Natural killer cell (primary cell): ENCODE data around the gene VASH2. TPM values are rescaled to one million over a fixed set of nuclear protein-coding genes. Genes with fewer than 3 reads are reported as not detected.
"Not testable (repeated sequence)": the region's sequence is repeated elsewhere in the genome, so short reads cannot be mapped to it uniquely, and the experiment has no call there.

ENCODE experiments used
- ATAC-seq, 3 donors: fragments of 150-1000 bp in 2 of 3; fragments of 200-7000 bp in 1 of 3; cut with Tn5 transposase; 1 replicate in 1 of 3; 2 replicates in 2 of 3; pipeline ENCODE4 v1.10.0; 2021; ENCODE audit warnings: mild to moderate bottlenecking in 2 of 3, moderate library complexity in 2 of 3
- DNase-seq, 2 donors: peaks; one replicate each; pipeline versions ENCODE4 v3.0.0 to v3.0.0-alpha.2; 2013 to 2021; ENCODE audit warnings: mixed read lengths in 1 of 2
- H3K27ac ChIP-seq: one replicate; pipeline ENCODE4 v1.5.1; 2013; ENCODE audit warnings: mild to moderate bottlenecking, low read length
- H3K27me3 ChIP-seq: one replicate; pipeline ENCODE4 v1.6.1; 2013; ENCODE audit warnings: low read length; ENCODE audit not compliant: control insufficient read depth, insufficient read depth
- H3K36me3 ChIP-seq: one replicate; pipeline ENCODE4 v1.6.1; 2013; ENCODE audit warnings: low read length; ENCODE audit not compliant: control insufficient read depth, insufficient read depth
- H3K4me1 ChIP-seq: one replicate; pipeline ENCODE4 v1.6.1; 2013; ENCODE audit warnings: low read length; ENCODE audit not compliant: control insufficient read depth, insufficient read depth
- H3K4me3 ChIP-seq: one replicate; pipeline ENCODE4 v1.5.1; 2013; ENCODE audit warnings: low read length
- H3K9me3 ChIP-seq: one replicate; pipeline ENCODE4 v1.6.1; 2013; ENCODE audit warnings: low read length; ENCODE audit not compliant: control insufficient read depth, insufficient read depth
- H3K27ac Mint-ChIP-seq, 2 donors: one replicate each; pipeline ENCODE4 v1.8.0; 2022; ENCODE audit warnings: mild to moderate bottlenecking in 2 of 2, mixed read lengths in 2 of 2, moderate library complexity in 1 of 2
- H3K27me3 Mint-ChIP-seq, 2 donors: one replicate each; pipeline ENCODE4 v1.8.0; 2022; ENCODE audit warnings: low read depth in 2 of 2, mixed read lengths in 2 of 2
- H3K36me3 Mint-ChIP-seq: one replicate; pipeline ENCODE4 v1.8.0; 2022; ENCODE audit warnings: mixed read lengths
- H3K4me1 Mint-ChIP-seq, 2 donors: one replicate each; pipeline ENCODE4 v1.8.0; 2022; ENCODE audit warnings: mixed read lengths in 2 of 2
- H3K4me3 Mint-ChIP-seq: one replicate; pipeline ENCODE4 v1.8.0; 2022; ENCODE audit warnings: mild to moderate bottlenecking, moderate library complexity, mixed read lengths
- H3K9me3 Mint-ChIP-seq, 2 donors: one replicate each; pipeline ENCODE4 v1.8.0; 2022; ENCODE audit warnings: mixed read lengths in 2 of 2
- CTCF ChIP-seq: fragments of 200-600 bp; IDR thresholded peaks from one replicate; pipeline ENCODE4 v1.8.0; 2022; ENCODE audit warnings: antibody characterized with exemption
- WGBS: methylation state at CpG from one replicate; pipeline ENCODE4 v1.1.7; 2013; ENCODE audit warnings: missing lambda C conversion rate; ENCODE audit not compliant: insufficient coverage; 5-methylcytosine and 5-hydroxymethylcytosine counted together
- intact Hi-C: fragments of 100-400 bp; cut with micrococcal nuclease; formaldehyde crosslinking; loops from one replicate; pipeline ENCODE4 v1.14.2; 2022
- total RNA-seq, 4 donors: library from RNA; stranded (reverse); fragments of 120-200 nt in 1 of 4; gene quantifications; one replicate each; pipeline versions ENCODE4 v1.2.3 to v1.2.4, GENCODE V29; 2013 to 2022

The VASH2 gene
- total RNA-seq, 3 donors from 2014 or later (not counting 1 experiment from before 2014, with no cell fraction given): not detected

- no peak for ATAC-seq
- WGBS: 94% methylated on average over 6 of the region's 6 CpGs
- intact Hi-C loops: no loop called here
Observed at GRCh38 chr1:212960932-212961331, 10.6 kb downstream of the VASH2 start.

GRCh38 chr1:212962509-212962908 is 12.2 kb downstream of the VASH2 start:
- no peaks in the 10 kb centered on the region for H3K9me3 ChIP-seq
- no peaks in the 10 kb centered on the region for H3K27me3 ChIP-seq
- H3K9me3 Mint-ChIP-seq: no peaks in the 10 kb centered on the region
- no peak overlapping the region for H3K4me3 Mint-ChIP-seq
- H3K4me3 ChIP-seq: no peak overlapping the region
- no peaks in the 10 kb centered on the region for H3K36me3 Mint-ChIP-seq
- no peaks in the 10 kb centered on the region for H3K4me1 ChIP-seq
- peaks cover 19 to 20% of the 10 kb centered on the region in 2 donors for H3K27me3 Mint-ChIP-seq
- no peak for DNase-seq
- TF ChIP-seq CTCF: no peak
- intact Hi-C loops: no loop called here
- no peak for ATAC-seq
- WGBS: 92% methylated on average over 2 of the region's 5 CpGs
- H3K36me3 ChIP-seq: no peaks in the 10 kb centered on the region
- no peak overlapping the region for H3K27ac ChIP-seq
- no peak overlapping the region for H3K27ac Mint-ChIP-seq
- H3K4me1 Mint-ChIP-seq: no peaks in the 10 kb centered on the region

More at GRCh38 chr1:212960932-212961331, 10.6 kb downstream of the VASH2 start:
- Mint-ChIP-seq H3K4me3 (no peak overlapping the region), H3K4me1 (no peaks in the 10 kb centered on the region), H3K27ac (no peak overlapping the region), H3K9me3 (no peaks in the 10 kb centered on the region), H3K36me3 (no peaks in the 10 kb centered on the region), H3K27me3 (peaks cover 19 to 20% of the 10 kb centered on the region in 2 donors)
- TF ChIP-seq CTCF: no peak
- DNase-seq: no peak
- Histone ChIP-seq H3K9me3 (no peaks in the 10 kb centered on the region), H3K27me3 (no peaks in the 10 kb centered on the region), H3K4me1 (peaks cover 3% of the 10 kb centered on the region), H3K27ac (no peak overlapping the region), H3K4me3 (no peak overlapping the region), H3K36me3 (no peaks in the 10 kb centered on the region)

GRCh38 chr1:212964102-212964501 is 13.8 kb downstream of the VASH2 start:
- no peak overlapping the region for H3K27ac Mint-ChIP-seq
- no peaks in the 10 kb centered on the region for H3K4me1 Mint-ChIP-seq
- Histone ChIP-seq H3K27me3 (no peaks in the 10 kb centered on the region), H3K36me3 (no peaks in the 10 kb centered on the region), H3K9me3 (no peaks in the 10 kb centered on the region), H3K4me1 (no peaks in the 10 kb centered on the region), H3K4me3 (no peak overlapping the region), H3K27ac (no peak overlapping the region)
- no peaks in the 10 kb centered on the region for H3K36me3 Mint-ChIP-seq
- WGBS: 92% methylated on average over 6 of the region's 6 CpGs
- ATAC-seq (no peak), DNase-seq (no peak)
- intact Hi-C loops: no loop called here
- TF ChIP-seq CTCF: no peak
- H3K4me3 Mint-ChIP-seq: no peak overlapping the region
- H3K9me3 Mint-ChIP-seq: no peaks in the 10 kb centered on the region
- peaks cover 26 to 28% of the 10 kb centered on the region in 2 donors for H3K27me3 Mint-ChIP-seq

- H3K36me3 Mint-ChIP-seq, H3K9me3 ChIP-seq, intact Hi-C loops, H3K4me3 Mint-ChIP-seq, H3K4me1 Mint-ChIP-seq, H3K9me3 Mint-ChIP-seq, H3K27ac ChIP-seq, H3K4me3 ChIP-seq, H3K27me3 ChIP-seq, H3K4me1 ChIP-seq, H3K36me3 ChIP-seq, DNase-seq, ATAC-seq, H3K27ac Mint-ChIP-seq: not testable (repeated sequence)
- peaks cover 25 to 33% of the 10 kb centered on the region in 2 donors for H3K27me3 Mint-ChIP-seq
- WGBS: 100% methylated on average over 1 of the region's 1 CpG
Observed at GRCh38 chr1:212964993-212965392, 14.7 kb downstream of the VASH2 start.
